ENCODE data around the gene TMEM25.

The TMEM25 gene

GRCh38 chr11:118577995-118578394 lies 47.0 kb downstream of the TMEM25 start (continued):
- peak; percentile 93 for TF ChIP-seq ZNF140 (tag by site-specific recombination; IDR thresholded peaks at IDR 0.05)
- peak; percentile 80 for TF ChIP-seq ZNF629 (tag by site-specific recombination; IDR thresholded peaks at IDR 0.05)
- TF ChIP-seq ZNF639 (tag by site-specific recombination; IDR thresholded peaks at IDR 0.05), result 0 out of 2 replicates have a peak, but pooled peaks have one; percentile 52
- peak; percentile 92 for TF ChIP-seq AEBP2 (tag by site-specific recombination; IDR thresholded peaks at IDR 0.05; ENCODE audit: borderline replicate concordance)
- peak; percentile 54; the same call in 1 of the 2 replicates for TF ChIP-seq KLF7 (tag by site-specific recombination; IDR thresholded peaks at IDR 0.05; ENCODE audit: borderline replicate concordance)
- peak; percentile 17; the same call in 1 of the 2 replicates for TF ChIP-seq ZNF16 (tag by site-specific recombination; IDR thresholded peaks at IDR 0.05; ENCODE audit: low read depth)
- 0 out of 2 replicates have a peak, but pooled peaks have one; percentile 39 for TF ChIP-seq GFI1B (tag by site-specific recombination; IDR thresholded peaks at IDR 0.05)
- TF ChIP-seq ZNF19 (tag by site-specific recombination; IDR thresholded peaks at IDR 0.05; ENCODE audit: low read depth), result 0 out of 2 replicates have a peak, but pooled peaks have one; percentile 46
- peak; percentile 99 for TF ChIP-seq ZNF394 (tag by site-specific recombination; IDR thresholded peaks at IDR 0.05; ENCODE audit: borderline replicate concordance)
- TF ChIP-seq ZNF623 (tag by site-specific recombination; IDR thresholded peaks at IDR 0.05), result peak; percentile 88
- peak; percentile 80 for TF ChIP-seq REST (tag by site-specific recombination; IDR thresholded peaks at IDR 0.05)
- TF ChIP-seq ZNF654 (tag by site-specific recombination; IDR thresholded peaks at IDR 0.05; ENCODE audit: low read depth), result peak; percentile 52
- peak; percentile 80; the same call in 1 of the 2 replicates for TF ChIP-seq ZNF580 (tag by site-specific recombination; IDR thresholded peaks at IDR 0.05)
- peak; percentile 74; the same call in 1 of the 2 replicates for TF ChIP-seq ZNF664 (tag by site-specific recombination; IDR thresholded peaks at IDR 0.05)
- peak; percentile 91; the same call in 1 of the 2 replicates for TF ChIP-seq ZNF354C (tag by site-specific recombination; IDR thresholded peaks at IDR 0.05; ENCODE audit: borderline replicate concordance, low read depth)
- 0 out of 2 replicates have a peak, but pooled peaks have one; percentile 77 for TF ChIP-seq ZNF138 (tag by site-specific recombination; IDR thresholded peaks at IDR 0.05; ENCODE audit: borderline replicate concordance)
- peak; percentile 85 for TF ChIP-seq ZNF510 (tag by site-specific recombination; IDR thresholded peaks at IDR 0.05; ENCODE audit: insufficient replicate concordance)
- 0 out of 2 replicates have a peak, but pooled peaks have one; percentile 26 for TF ChIP-seq SP3 (tag by site-specific recombination; IDR thresholded peaks at IDR 0.05)
- TF ChIP-seq ZNF121 (tag by site-specific recombination; IDR thresholded peaks at IDR 0.05), result 0 out of 2 replicates have a peak, but pooled peaks have one; percentile 56
- 0 out of 2 replicates have a peak, but pooled peaks have one; percentile 29 for TF ChIP-seq WT1 (tag by site-specific recombination; IDR thresholded peaks at IDR 0.05)
- peak; percentile 95 for TF ChIP-seq ZNF555 (tag by site-specific recombination; conservative IDR thresholded peaks at IDR 0.05)
- peak; percentile 38 for TF ChIP-seq ZNF529 (tag by site-specific recombination; IDR thresholded peaks at IDR 0.05; ENCODE audit: insufficient replicate concordance)
- TF ChIP-seq ZNF426 (tag by site-specific recombination; IDR thresholded peaks at IDR 0.05), result peak; percentile 97
- 0 out of 2 replicates have a peak, but pooled peaks have one; percentile 66 for TF ChIP-seq ZBTB1 (tag by site-specific recombination; IDR thresholded peaks at IDR 0.05)
- TF ChIP-seq ZNF530 (tag by site-specific recombination; IDR thresholded peaks at IDR 0.05; ENCODE audit: low read depth), result peak; percentile 58; the same call in 1 of the 2 replicates
- TF ChIP-seq ZFP37 (tag by site-specific recombination; IDR thresholded peaks at IDR 0.05), result peak; percentile 64; the same call in 1 of the 2 replicates
- TF ChIP-seq ZNF610 (tag by site-specific recombination; IDR thresholded peaks at IDR 0.05; ENCODE audit: borderline replicate concordance), result 0 out of 2 replicates have a peak, but pooled peaks have one; percentile 39

Data from HEK293 (cell line).